Activated T-cell treated with anti-CD3 and anti-CD28 coated beads, Interleukin-2, amount 50 U/mL, for 24 hours (primary cell): ENCODE results near the gene TMEM272.
"Not testable (repeated sequence)": the region's sequence is repeated elsewhere in the genome, so short reads cannot be mapped to it uniquely, and the experiment has no call there.

Source experiments
- DNase-seq: peaks from one replicate; pipeline ENCODE4 v3.0.0-alpha.2; 2020
- H3K27ac Mint-ChIP-seq: 2 replicates; pipeline ENCODE4 v1.8.0; 2020; ENCODE audit warnings: mild to moderate bottlenecking, mixed read lengths
- H3K27me3 Mint-ChIP-seq: 2 replicates; pipeline ENCODE4 v1.8.0; 2020; ENCODE audit warnings: mixed read lengths
- H3K36me3 Mint-ChIP-seq: 2 replicates; pipeline ENCODE4 v1.8.0; 2020; ENCODE audit warnings: low read depth, mixed read lengths
- H3K4me1 Mint-ChIP-seq: 2 replicates; pipeline ENCODE4 v1.8.0; 2020; ENCODE audit warnings: low read depth, mixed read lengths
- H3K4me3 Mint-ChIP-seq: 2 replicates; pipeline ENCODE4 v1.8.0; 2020; ENCODE audit warnings: mild to moderate bottlenecking, moderate library complexity, mixed read lengths
- H3K9me3 Mint-ChIP-seq: 2 replicates; pipeline ENCODE4 v1.8.0; 2020; ENCODE audit warnings: mixed read lengths

TMEM272 gene

DNA sequence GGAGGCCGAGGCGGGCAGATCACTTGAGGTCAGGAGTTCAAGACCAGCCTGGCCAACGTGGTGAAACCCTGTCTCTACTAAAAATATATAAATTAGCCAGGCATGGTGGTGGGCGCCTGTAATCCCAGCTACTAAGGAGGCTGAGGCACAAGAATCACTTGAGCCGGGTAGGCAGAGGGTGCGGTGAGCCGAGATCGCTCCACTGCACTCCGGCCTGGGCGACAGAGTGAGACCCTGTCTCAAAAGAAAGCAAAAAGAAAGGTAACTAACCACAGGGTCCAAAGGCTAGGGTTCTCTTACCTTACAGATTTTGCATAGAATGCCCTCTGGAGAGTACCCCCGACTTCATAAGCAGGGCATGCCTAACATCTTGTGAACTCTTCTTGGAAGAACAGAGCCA lies 20.3 kb downstream of the TMEM272 start:
- H3K4me1 Mint-ChIP-seq = peaks cover 98% of the 10 kb centered on the region
- peak overlapping the region; percentile 96 for H3K27ac Mint-ChIP-seq
- H3K4me3 Mint-ChIP-seq = peak overlapping the region; percentile 53

DNA sequence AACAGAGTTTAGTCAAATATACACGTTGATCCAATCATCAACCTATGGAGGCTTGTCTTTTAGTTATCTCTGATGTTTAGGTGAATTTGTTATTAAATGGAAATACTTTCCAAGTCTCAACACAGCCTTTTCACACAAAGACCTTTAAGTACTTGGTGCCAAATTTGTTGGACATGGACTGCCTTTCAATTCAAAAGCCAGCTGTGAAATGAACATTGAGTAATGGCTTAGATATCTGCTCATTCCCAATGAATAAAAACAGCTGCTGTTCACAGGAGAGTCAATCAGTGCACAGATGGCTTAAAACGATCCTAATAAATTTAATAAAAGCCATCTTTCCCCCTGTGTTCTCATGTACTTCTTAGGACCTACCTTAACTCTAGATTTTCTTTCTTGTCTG lies 21.1 kb downstream of the TMEM272 start:
- H3K4me3 Mint-ChIP-seq = peak overlapping the region; percentile 53

More for the DNA sequence above, 20.3 kb downstream of the TMEM272 start:
- H3K27me3 Mint-ChIP-seq, H3K9me3 Mint-ChIP-seq, H3K36me3 Mint-ChIP-seq: not testable (repeated sequence)
- DNase-seq = peak; percentile 46

DNA sequence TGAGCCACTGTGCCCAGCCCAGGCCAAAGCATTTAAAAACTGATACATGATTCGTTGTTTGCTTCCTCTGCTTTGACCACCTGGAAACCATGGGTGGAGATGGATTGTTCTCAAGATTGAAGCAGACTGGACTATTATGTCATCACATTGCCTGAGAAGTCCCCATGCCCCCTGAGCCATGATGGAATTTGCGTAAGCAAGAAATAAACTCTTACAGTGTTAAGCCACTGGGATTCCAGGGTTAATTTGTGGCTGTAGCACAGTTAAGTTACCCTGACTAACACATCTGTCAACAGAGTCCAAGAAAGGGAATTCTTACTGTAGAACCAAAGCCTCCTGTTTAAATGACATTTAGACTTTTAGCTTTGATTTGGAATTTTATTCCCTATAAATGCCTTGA lies 21.6 kb downstream of the TMEM272 start:
- no peaks in the 10 kb centered on the region for H3K36me3 Mint-ChIP-seq
- DNase-seq = no peak
- no peaks in the 10 kb centered on the region for H3K27me3 Mint-ChIP-seq
- H3K27ac Mint-ChIP-seq = peak overlapping the region; percentile 96
- H3K9me3 Mint-ChIP-seq = no peaks in the 10 kb centered on the region
- H3K4me1 Mint-ChIP-seq = peaks cover 99% of the 10 kb centered on the region
- H3K4me3 Mint-ChIP-seq = peak overlapping the region; percentile 53

More for the DNA sequence above, 21.1 kb downstream of the TMEM272 start:
- DNase-seq = no peak
- Mint-ChIP-seq H3K27me3 (no peaks in the 10 kb centered on the region), H3K36me3 (no peaks in the 10 kb centered on the region), H3K4me1 (peaks cover 99% of the 10 kb centered on the region), H3K27ac (peak overlapping the region; percentile 96), H3K9me3 (no peaks in the 10 kb centered on the region)

DNA sequence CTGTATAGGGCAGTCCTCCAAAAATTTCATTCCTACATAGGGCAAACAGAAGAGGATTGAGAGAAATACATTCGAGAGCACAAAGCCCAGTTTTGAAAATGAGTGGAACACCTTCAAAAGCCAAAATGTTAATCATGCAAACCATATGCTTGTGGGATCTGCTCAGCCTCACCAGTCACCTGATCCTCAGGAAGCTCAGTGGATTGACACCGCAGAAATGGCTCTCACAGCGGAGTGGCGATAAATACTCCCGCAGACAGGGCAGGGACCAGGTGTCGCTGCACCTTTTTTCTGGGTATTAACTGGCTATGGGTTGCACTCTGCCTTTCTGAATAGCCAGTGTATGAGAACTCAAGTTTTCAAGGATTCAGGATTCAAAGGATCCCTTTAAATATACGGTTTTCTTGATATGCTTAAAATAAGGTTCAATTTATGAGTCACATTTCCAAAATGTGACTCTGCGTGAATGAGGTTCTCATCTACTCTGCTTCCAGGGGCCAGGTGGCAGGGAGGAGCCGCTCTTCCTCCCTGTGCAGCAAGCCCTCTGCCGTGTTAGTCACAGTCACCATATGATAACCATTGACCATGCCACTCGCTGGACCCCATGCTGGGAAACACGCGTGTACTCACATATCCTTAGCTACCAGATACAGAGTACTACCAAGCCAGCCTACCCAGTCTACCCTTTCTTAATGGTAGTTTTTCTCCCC lies 22.7 kb downstream of the TMEM272 start:
- peak overlapping the region; percentile 96 for H3K27ac Mint-ChIP-seq
- no peaks in the 10 kb centered on the region for H3K36me3 Mint-ChIP-seq
- H3K4me3 Mint-ChIP-seq = peak overlapping the region; percentile 53
- H3K27me3 Mint-ChIP-seq = no peaks in the 10 kb centered on the region
- H3K9me3 Mint-ChIP-seq = no peaks in the 10 kb centered on the region
- peaks cover 97% of the 10 kb centered on the region for H3K4me1 Mint-ChIP-seq
- peak; percentile 56 for DNase-seq

DNA sequence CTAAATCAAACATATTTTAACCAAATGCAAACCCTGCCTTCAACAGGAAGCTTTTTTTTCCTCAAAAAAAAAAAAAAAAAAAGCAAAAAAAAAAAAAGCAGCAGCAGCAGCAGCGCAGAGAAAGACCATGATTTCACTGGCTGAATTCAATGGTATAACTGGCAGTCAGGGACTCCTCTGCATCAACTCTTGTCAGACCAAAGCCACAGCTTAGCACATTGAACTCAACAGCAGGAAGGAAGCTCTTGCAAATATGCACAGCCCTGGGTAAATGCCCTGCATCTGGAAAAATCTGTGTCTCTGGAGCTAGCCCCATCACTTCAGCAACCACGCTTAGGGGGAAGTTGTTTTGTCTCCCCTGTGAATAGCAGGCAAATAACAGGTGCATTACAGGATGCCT lies 23.4 kb downstream of the TMEM272 start:
- Mint-ChIP-seq H3K4me1 (peaks cover 97% of the 10 kb centered on the region), H3K9me3 (no peaks in the 10 kb centered on the region), H3K36me3 (no peaks in the 10 kb centered on the region), H3K27ac (peak overlapping the region; percentile 96), H3K27me3 (no peaks in the 10 kb centered on the region), H3K4me3 (peak overlapping the region; percentile 53)
- DNase-seq = peak; percentile 42

DNA sequence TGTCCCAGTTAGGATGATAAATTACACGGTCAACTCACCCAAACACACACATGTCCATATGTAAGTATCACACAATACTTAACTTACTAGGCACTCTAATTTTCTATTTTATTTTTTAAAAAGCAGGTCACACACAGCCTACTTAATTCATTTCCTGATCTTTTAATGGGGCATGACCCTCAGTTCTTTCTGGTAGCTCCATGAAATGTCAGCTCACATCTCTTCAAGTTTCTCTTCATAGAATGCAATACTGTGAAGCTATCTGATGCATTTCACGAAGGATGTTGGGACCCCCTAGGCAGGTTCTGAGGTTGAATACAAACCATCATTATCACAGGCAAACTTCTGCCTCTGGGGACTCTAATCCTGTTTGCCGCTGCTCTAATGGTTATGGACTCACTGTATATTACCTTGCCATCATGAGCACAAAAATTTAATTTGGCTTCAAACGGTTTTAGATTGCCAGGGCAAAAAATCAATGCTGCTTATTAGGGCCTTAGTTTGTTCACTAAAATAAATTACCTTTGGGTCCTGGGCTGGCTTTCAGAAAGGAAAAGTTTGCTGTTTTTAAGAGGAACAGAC lies 24.9 kb downstream of the TMEM272 start:
- H3K4me3 Mint-ChIP-seq = peak overlapping the region; percentile 53
- peaks cover 96% of the 10 kb centered on the region for H3K4me1 Mint-ChIP-seq
- peak overlapping the region; percentile 96 for H3K27ac Mint-ChIP-seq
- no peak for DNase-seq
- H3K36me3 Mint-ChIP-seq = no peaks in the 10 kb centered on the region
- no peaks in the 10 kb centered on the region for H3K9me3 Mint-ChIP-seq
- H3K27me3 Mint-ChIP-seq = no peaks in the 10 kb centered on the region

DNA sequence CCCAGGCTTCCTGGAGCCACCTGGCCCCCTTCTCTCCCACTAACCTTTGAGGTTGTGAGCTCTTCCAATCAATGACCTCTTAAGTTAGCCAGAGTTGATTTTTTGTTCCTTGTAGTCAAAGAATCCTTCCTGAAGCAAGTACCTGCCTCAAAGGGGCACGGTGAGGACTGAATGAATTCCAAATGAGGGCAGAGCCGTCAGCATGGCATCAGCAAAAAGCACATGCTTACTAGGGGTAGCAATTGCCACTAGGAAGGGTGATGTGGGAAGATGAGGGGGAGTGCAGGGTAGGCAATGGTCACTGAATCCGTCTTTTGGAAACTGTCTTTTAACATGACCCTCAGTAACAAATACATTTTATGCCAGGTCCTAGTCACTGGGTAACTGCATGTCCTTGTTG lies 25.4 kb downstream of the TMEM272 start:
- Mint-ChIP-seq H3K27me3 (no peaks in the 10 kb centered on the region), H3K27ac (peak overlapping the region; percentile 96), H3K36me3 (no peaks in the 10 kb centered on the region), H3K4me3 (peak overlapping the region; percentile 53), H3K4me1 (peaks cover 97% of the 10 kb centered on the region), H3K9me3 (no peaks in the 10 kb centered on the region)
- no peak for DNase-seq

DNA sequence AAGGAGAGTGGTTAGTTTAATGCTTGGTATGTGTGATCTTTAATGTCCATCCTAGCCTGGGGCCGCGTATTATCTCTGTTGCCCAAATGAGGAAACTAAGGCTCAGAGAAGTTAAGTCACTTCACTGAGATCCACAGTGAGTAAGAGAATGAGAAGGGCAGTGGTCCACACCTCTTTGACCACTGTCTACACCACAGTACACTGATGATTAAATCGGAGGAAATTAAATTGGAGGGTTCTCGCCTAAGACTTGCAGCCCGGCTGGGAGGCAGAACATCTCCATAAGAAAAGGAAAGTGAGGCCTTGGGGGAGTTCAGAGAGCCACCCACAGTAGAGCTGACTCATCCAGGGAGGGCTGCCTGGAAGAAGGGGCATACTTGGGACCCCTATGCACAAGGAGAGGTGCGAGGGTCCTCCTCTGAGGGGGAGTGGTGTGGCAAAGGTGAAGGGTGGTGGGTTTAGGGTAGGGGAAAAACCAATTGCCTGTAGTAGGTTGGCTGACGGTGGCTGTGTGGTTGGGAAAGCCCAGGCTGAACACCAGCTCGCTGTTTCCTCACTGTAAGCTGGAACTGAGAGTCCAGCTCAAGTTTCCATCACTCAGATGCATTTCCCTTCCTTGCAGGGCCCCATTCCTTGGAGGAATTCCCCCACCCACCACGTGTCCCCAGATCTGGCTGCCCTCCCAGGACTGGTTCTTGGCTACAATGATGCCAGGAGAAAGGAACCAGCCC lies 26.0 kb downstream of the TMEM272 start:
- Mint-ChIP-seq H3K4me1 (peaks cover 97% of the 10 kb centered on the region), H3K27ac (peak overlapping the region; percentile 96), H3K9me3 (no peaks in the 10 kb centered on the region), H3K36me3 (no peaks in the 10 kb centered on the region), H3K27me3 (no peaks in the 10 kb centered on the region), H3K4me3 (peak overlapping the region; percentile 53)
- peak; percentile 77 for DNase-seq

DNA sequence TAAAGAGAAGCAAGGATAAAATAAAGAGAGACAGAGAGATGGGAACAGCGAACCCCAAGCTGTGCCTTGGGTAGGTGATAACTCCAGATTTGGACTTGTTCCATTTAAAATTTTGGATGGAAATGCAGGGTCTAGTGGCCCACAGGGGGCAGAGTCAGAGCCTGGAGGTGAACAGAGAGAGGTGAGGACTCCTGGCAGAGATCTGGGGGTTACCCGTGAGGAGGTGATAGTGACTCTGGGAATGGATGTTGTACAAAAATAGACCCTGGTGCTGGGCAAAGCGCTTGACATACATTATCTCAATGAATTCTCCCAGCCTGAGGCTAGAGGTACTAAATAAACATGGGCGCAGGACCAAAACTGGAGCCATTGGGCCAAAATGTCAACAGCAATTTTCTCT lies 26.7 kb downstream of the TMEM272 start:
- Mint-ChIP-seq H3K4me1 (peaks cover 97% of the 10 kb centered on the region), H3K27me3 (no peaks in the 10 kb centered on the region), H3K27ac (peak overlapping the region; percentile 96), H3K4me3 (no peak overlapping the region), H3K9me3 (no peaks in the 10 kb centered on the region), H3K36me3 (no peaks in the 10 kb centered on the region)
- no peak for DNase-seq

DNA sequence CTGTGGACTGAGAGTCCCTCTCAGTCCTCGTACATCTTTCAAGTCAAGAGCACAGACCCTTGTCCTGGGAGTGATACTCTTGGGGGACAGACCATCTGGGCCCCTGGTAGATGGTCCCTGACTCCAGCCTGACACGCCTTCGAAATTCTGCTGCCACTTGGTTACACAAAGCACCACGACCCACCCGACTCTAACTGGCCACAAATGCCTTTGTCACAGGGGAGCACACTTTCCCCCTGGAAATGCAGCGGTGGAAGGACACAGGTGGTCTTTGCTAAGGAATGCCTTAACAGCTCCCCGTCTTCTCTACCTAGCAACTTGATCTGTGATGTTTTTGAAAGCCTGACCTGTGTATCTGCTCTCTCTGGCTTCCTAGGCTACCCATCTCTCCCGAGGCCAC lies 27.3 kb downstream of the TMEM272 start:
- Mint-ChIP-seq H3K27me3 (no peaks in the 10 kb centered on the region), H3K27ac (peak overlapping the region; percentile 96), H3K9me3 (no peaks in the 10 kb centered on the region), H3K4me3 (no peak overlapping the region), H3K4me1 (peaks cover 97% of the 10 kb centered on the region), H3K36me3 (no peaks in the 10 kb centered on the region)
- DNase-seq = no peak

DNA sequence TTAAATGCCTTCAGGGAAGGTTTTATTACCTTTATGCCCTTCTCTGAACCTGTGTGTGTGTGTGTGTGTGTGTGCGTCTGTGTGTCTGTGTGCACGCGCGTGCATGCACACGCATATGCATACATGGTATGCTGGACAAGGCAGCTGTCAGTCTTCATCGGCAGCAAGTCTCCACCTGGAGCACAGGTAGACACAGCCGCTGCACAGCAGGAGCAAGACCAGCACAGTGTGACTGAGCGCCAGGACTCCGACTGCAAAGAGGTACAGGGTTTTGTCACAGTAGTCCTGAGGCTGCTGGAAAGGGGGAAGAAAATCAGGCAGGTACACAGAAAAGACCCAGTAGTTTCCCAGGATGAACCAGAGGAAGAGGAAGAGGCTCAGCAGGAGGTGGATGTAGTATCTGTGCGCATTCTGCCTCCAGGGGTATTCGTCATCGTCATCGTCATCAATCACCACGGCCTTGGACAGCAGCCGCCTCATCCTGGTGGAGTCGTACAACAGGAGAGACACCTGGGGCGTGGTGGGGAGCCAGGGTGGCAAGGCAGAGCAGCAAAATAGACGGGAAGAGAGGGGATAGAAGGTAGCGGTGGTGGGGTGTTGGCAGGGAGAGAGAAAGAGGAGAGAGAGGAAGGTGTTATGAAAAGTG lies 28.2 kb downstream of the TMEM272 start:
- H3K4me3 Mint-ChIP-seq = no peak overlapping the region
- no peak for DNase-seq
- H3K36me3 Mint-ChIP-seq = no peaks in the 10 kb centered on the region
- H3K27me3 Mint-ChIP-seq = no peaks in the 10 kb centered on the region
- peak overlapping the region; percentile 96 for H3K27ac Mint-ChIP-seq
- H3K4me1 Mint-ChIP-seq = peaks cover 97% of the 10 kb centered on the region
- H3K9me3 Mint-ChIP-seq = no peaks in the 10 kb centered on the region

DNA sequence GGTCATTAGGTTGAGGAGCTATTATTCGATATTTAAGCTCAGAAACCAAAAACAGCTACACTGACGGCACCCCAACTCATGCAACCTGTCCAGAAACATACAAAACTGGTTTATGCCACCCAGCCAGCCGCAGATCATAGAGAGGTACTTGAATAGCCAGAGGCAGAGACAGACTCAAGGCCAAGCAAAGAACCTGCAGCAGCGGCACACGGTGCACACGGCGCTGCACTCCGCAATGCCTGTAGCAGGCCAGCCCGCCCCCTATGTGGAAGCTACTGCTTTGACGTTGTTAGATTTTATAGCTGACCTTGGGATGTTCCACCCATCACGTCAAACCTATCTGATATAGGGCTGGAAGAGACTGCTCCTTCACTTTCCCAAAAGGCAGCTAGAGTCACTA lies 29.1 kb downstream of the TMEM272 start:
- peaks cover 93% of the 10 kb centered on the region for H3K4me1 Mint-ChIP-seq

DNA sequence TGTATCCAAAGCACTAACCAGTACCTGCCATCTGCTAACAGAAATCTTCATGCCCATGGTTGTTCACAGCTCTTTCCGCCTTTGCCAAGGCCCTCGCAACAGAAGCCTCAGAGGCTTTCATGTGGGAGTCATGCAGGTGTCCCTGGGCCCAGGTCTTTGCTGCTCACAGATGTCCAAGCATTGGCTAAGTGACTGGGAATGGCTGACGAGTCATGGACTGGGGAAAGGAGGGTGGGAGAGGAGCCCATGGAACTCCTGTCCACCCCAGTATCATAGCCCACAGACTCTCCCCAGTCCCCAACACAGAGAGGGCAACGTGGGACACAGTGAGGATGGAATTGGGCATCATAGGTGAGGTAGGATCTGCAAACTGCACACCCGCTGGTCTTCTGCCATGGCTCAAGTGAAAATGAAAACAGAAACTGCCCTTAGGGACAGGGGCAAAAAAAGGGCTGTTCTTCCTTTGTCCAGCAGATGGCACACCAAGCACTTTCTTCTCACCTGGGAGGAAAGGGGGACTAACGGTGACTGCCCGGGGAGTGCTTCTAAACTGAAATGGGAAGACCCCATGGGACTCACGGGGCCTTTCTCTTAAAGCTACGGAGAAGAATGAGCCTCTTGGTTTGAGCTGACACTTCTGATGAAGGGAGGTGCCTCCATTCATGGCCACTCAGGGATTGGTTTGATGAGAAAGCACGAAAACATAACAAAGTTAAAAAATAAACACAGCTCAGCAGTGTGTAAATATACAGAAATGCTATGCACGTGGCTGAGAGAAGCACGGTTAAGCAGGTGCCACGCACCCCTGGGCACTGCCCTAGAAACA lies 29.9 kb downstream of the TMEM272 start:
- H3K4me1 Mint-ChIP-seq = peaks cover 85% of the 10 kb centered on the region
- peak overlapping the region; percentile 93 for H3K27ac Mint-ChIP-seq
- H3K27me3 Mint-ChIP-seq = no peaks in the 10 kb centered on the region

More for the DNA sequence above, 29.1 kb downstream of the TMEM272 start:
- no peaks in the 10 kb centered on the region for H3K27me3 Mint-ChIP-seq
- no peak for DNase-seq
- H3K27ac Mint-ChIP-seq = peak overlapping the region; percentile 93
- H3K4me3 Mint-ChIP-seq = no peak overlapping the region
- H3K36me3 Mint-ChIP-seq = no peaks in the 10 kb centered on the region
- no peaks in the 10 kb centered on the region for H3K9me3 Mint-ChIP-seq

DNA sequence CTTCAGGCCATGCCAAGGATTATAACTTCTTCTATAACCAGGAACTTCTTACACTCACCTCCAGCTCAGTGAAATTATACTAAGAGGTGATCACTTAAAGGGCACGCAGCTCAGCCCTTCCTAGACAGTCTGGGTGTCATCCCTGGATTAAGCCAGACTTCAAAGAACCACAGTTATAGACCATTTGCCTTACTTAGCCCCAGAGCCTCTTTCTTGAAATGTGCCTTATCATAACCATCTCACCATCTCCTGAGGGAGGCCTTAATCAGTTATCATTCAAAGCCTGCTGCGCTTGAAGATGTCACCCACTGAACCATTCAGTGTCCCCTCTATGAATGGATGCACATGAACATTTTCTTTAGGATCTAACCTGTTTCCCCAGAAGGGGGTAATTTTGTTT lies 30.9 kb downstream of the TMEM272 start:
- Mint-ChIP-seq H3K4me1 (peaks cover 75% of the 10 kb centered on the region), H3K27me3 (no peaks in the 10 kb centered on the region), H3K27ac (peak overlapping the region; percentile 93), H3K9me3 (no peaks in the 10 kb centered on the region), H3K36me3 (peaks cover 8% of the 10 kb centered on the region), H3K4me3 (no peak overlapping the region)
- no peak for DNase-seq

More for the DNA sequence above, 29.9 kb downstream of the TMEM272 start:
- Mint-ChIP-seq H3K36me3 (no peaks in the 10 kb centered on the region), H3K4me3 (peak overlapping the region; percentile 54), H3K9me3 (no peaks in the 10 kb centered on the region)
- peak; percentile 78 for DNase-seq
